Measurements from ENCODE around the gene ADAP1. TPM values are rescaled to one million over a fixed set of nuclear protein-coding genes. Genes with fewer than 3 reads are reported as not detected.

ADAP1 gene
- total RNA-seq, 1 experiment from 2014 or later, result 31.2 TPM

- Histone ChIP-seq H3K9ac (ENCODE audit: low read length) (no peak overlapping the region), H2AFZ (ENCODE audit: low read length) (no peak overlapping the region), H3F3A (ENCODE audit: low read length, unreplicated experiment) (no peaks in the 10 kb centered on the region), H3K27me3 (ENCODE audit: low read length) (no peaks in the 10 kb centered on the region), H4K20me1 (ENCODE audit: low read length) (no peaks in the 10 kb centered on the region), H3K4me1 (ENCODE audit: insufficient read depth, low read length) (no peaks in the 10 kb centered on the region), H3K4me2 (ENCODE audit: low read length) (no peak overlapping the region), H3K36me3 (ENCODE audit: low read depth, low read length) (peaks cover 29% of the 10 kb centered on the region), H3K9me3 (ENCODE audit: low read length) (no peaks in the 10 kb centered on the region), H3K79me2 (ENCODE audit: low read length) (no peaks in the 10 kb centered on the region; the same call in 1 of the 2 replicates), H3K4me3 (ENCODE audit: low read length) (no peak overlapping the region), H3K9me2 (replicated peaks; ENCODE audit: low read length) (no peaks in the 10 kb centered on the region), H3K27ac (ENCODE audit: low read length) (no peak overlapping the region)
- ChIA-PET POLR2A (ENCODE audit: unreplicated experiment) (no interaction called here), CTCF (no interaction called here)
- no peak for ATAC-seq
- TF ChIP-seq EZH2 (IDR thresholded peaks at IDR 0.05; ENCODE audit: low read length, unreplicated experiment), result no peak
- no peak for TF ChIP-seq EZH2phosphoT487 (IDR thresholded peaks at IDR 0.05; ENCODE audit: borderline replicate concordance, low read length)
- no peak for TF ChIP-seq CTCF (conservative IDR thresholded peaks at IDR 0.05; ENCODE audit: low read depth, low read length)
- intact Hi-C loops (cut with micrococcal nuclease), result no loop called here
- no TSS peak for BruUV-seq (replicated peaks)
- DNase-seq, result no peak
These were observed 105.3 kb downstream of the ADAP1 start for GRCh38 chr7:849145-849544.

Other genes with a start within 250 kb of the ADAP1 start
- gene DNAAF5, start 228.0 kb downstream of the ADAP1 start, total RNA-seq (2014; rRNA removed), result 66.3 and 73.7 TPM in 2 replicates
- 15.6 and 19.1 TPM in 2 replicates for gene PRKAR1B, start 227.4 kb downstream of the ADAP1 start, total RNA-seq (2014; rRNA removed)
- 92.5 and 100 TPM in 2 replicates for gene SUN1, start 122.2 kb downstream of the ADAP1 start, total RNA-seq (2014; rRNA removed)
- 96.7 and 115 TPM in 2 replicates for gene GET4, start 78.1 kb downstream of the ADAP1 start, total RNA-seq (2014; rRNA removed)
- 11.6 and 12.4 TPM in 2 replicates for gene COX19, start 20.9 kb upstream of the ADAP1 start, total RNA-seq (2014; rRNA removed)
- gene CYP2W1, start 28.5 kb upstream of the ADAP1 start, total RNA-seq (2014; rRNA removed), result not detected in 2 replicates
- 2.0 and 2.7 TPM in 2 replicates for gene GPR146, start 89.9 kb upstream of the ADAP1 start, total RNA-seq (2014; rRNA removed)
- gene GPER1, start 133.4 kb upstream of the ADAP1 start, total RNA-seq (2014; rRNA removed), result 4.9 and 8.0 TPM in 2 replicates
- 11.7 and 28.4 TPM in 2 replicates for gene ZFAND2A, start 205.5 kb upstream of the ADAP1 start, total RNA-seq (2014; rRNA removed)

Measured in PC-3 (cell line).